Panc1 (cell line): Measurements from ENCODE around the gene GALNT11. TPM values are rescaled to one million over a fixed set of nuclear protein-coding genes. Genes with fewer than 3 reads are reported as not detected.

ENCODE experiments used
- ATAC-seq: fragments of 200-7000 bp; cut with Tn5 transposase; 2 replicates; pipeline ENCODE4 v1.9.1; 2020; ENCODE audit warnings: mild to moderate bottlenecking, moderate library complexity
- BruUV-seq: library from RNA; stranded (reverse); fragments of 400-500 nt; replicated peaks from 2 replicates; lab custom pipeline; 2021; lab: Mats Ljungman, UMichigan
- CTCF ChIA-PET: fragments of 300-600 bp; sonication (Branson Sonifier 250); formaldehyde crosslinking; loops from one replicate; lab custom pipeline; 2022; ENCODE audit warnings: antibody characterized with exemption; lab: Charles Lee
- POLR2A ChIA-PET: fragments of 300-600 bp; sonication (Branson Sonifier 250); formaldehyde crosslinking; loops from one replicate; lab custom pipeline; 2022; ENCODE audit warnings: antibody characterized with exemption; lab: Charles Lee
- DNase-seq: peaks from one replicate; pipeline ENCODE4 v3.0.0-alpha.2; 2010; ENCODE audit warnings: low read depth, low spot score
- H3K27ac ChIP-seq: 2 replicates; pipeline ENCODE4 v1.5.1; 2011; ENCODE audit warnings: mild to moderate bottlenecking, low read length, inconsistent platforms
- H3K27me3 ChIP-seq: fragments of 200-500 bp; sonication (Bioruptor generic); 2 replicates; pipeline ENCODE4 v1.6.0; 2014; ENCODE audit warnings: low read length, inconsistent platforms; ENCODE audit not compliant: control insufficient read depth, insufficient read depth
- H3K36me3 ChIP-seq: fragments of 200-500 bp; sonication (Bioruptor generic); 2 replicates; pipeline ENCODE4 v1.5.1; 2014; ENCODE audit warnings: inconsistent platforms, mild to moderate bottlenecking, low read length, moderate library complexity; ENCODE audit not compliant: control insufficient read depth, insufficient read depth
- H3K4me1 ChIP-seq: 2 replicates; pipeline ENCODE4 v1.5.1; 2011; ENCODE audit warnings: inconsistent platforms, mild to moderate bottlenecking, low read length, moderate library complexity; ENCODE audit not compliant: control insufficient read depth, insufficient read depth
- H3K4me3 ChIP-seq, 2 experiments: 2 replicates each; pipeline ENCODE4 v1.5.1; 2011 to 2012; ENCODE audit warnings: low read depth in 2 of 2, low read length in 2 of 2, mild to moderate bottlenecking in 2 of 2, inconsistent platforms in 1 of 2, moderate library complexity in 1 of 2
- H3K9me3 ChIP-seq: fragments of 200-500 bp; sonication (Bioruptor generic); 2 replicates; pipeline ENCODE4 v1.5.1; 2014; ENCODE audit warnings: low read depth, mild to moderate bottlenecking, inconsistent platforms, low read length, moderate library complexity; ENCODE audit not compliant: control insufficient read depth, insufficient read depth
- POLR2AphosphoS5 ChIP-seq: IDR thresholded peaks from 2 replicates; pipeline ENCODE4 v1.6.1; 2012; ENCODE audit warnings: mild to moderate bottlenecking, low read depth, low read length, moderate library complexity
- SIN3A ChIP-seq: IDR thresholded peaks from 2 replicates; pipeline ENCODE4 v1.6.1; 2012; ENCODE audit warnings: low read depth, mild to moderate bottlenecking, low read length, moderate library complexity, borderline replicate concordance; ENCODE audit not compliant: insufficient read depth
- TCF7L2 ChIP-seq: IDR thresholded peaks from 2 replicates; pipeline ENCODE4 v1.6.1; 2011; ENCODE audit warnings: mild to moderate bottlenecking, low read depth, low read length, inconsistent platforms
- in situ Hi-C: cut with HindIII; loops from 2 replicates; pipeline ENCODE4 v1.10.0; 2016; ENCODE audit warnings: low sequenced_read_pairs, low pct_unique_long_range_greater_than_20kb
- intact Hi-C: fragments of 100-400 bp; cut with micrococcal nuclease; formaldehyde crosslinking; loops from one replicate; pipeline ENCODE4 v1.10.0; 2022; ENCODE audit not compliant: unreplicated experiment
- total RNA-seq: library from RNA; stranded (reverse); gene quantifications from one replicate; pipeline ENCODE4 v1.2.1, GENCODE V29; 2021; ENCODE audit not compliant: unreplicated experiment
- TF ChIP-seq, protein P1 (sequence below), 2 experiments: IDR thresholded peaks; 2 replicates each; pipeline ENCODE4 v1.6.1; 2011 to 2012; ENCODE audit warnings: low read depth in 2 of 2, control low read depth in 1 of 2, low read length in 1 of 2, mild to moderate bottlenecking in 1 of 2, moderate library complexity in 1 of 2; ENCODE audit not compliant: insufficient read depth in 1 of 2
- TF ChIP-seq, protein P2 (sequence below): fragments of 450-650 bp; IDR thresholded peaks from 2 replicates; pipeline ENCODE4 v1.5.1; 2017; ENCODE audit warnings: mild to moderate bottlenecking

Gene GALNT11
- total RNA-seq, 1 experiment from 2014 or later = 48.7 TPM

DNA sequence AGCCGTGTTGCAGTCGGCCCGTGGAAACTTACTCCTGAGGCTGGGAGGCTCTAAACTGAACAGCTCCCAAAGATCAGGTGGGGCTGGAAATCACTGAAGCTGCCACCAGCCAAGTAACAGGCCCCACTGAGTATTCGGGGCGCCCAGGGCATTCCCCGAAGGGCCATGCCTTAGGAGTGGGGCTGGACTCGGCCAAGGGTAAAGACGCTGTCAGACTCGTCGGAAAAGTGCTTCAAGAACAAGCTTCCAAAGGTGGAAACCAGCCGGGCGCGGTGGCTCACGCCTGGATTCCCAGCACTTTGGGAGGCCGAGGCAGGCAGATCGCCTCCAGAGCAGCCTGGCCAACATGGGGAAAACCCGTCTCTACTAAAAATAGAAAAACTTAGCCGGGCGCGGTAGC lies 102.8 kb downstream of the GALNT11 start:
- CTCF ChIA-PET = no interaction called here
- Histone ChIP-seq H3K4me3 (no peak overlapping the region), H3K27ac (no peak overlapping the region), H3K9me3 (no peaks in the 10 kb centered on the region), H3K36me3 (peaks cover 5% of the 10 kb centered on the region; the same call in 1 of the 2 replicates), H3K27me3 (no peaks in the 10 kb centered on the region), H3K4me1 (no peaks in the 10 kb centered on the region)
- DNase-seq (no peak), ATAC-seq (no peak)
- no peak for TF ChIP-seq POLR2AphosphoS5
- TF ChIP-seq, protein P1, sequence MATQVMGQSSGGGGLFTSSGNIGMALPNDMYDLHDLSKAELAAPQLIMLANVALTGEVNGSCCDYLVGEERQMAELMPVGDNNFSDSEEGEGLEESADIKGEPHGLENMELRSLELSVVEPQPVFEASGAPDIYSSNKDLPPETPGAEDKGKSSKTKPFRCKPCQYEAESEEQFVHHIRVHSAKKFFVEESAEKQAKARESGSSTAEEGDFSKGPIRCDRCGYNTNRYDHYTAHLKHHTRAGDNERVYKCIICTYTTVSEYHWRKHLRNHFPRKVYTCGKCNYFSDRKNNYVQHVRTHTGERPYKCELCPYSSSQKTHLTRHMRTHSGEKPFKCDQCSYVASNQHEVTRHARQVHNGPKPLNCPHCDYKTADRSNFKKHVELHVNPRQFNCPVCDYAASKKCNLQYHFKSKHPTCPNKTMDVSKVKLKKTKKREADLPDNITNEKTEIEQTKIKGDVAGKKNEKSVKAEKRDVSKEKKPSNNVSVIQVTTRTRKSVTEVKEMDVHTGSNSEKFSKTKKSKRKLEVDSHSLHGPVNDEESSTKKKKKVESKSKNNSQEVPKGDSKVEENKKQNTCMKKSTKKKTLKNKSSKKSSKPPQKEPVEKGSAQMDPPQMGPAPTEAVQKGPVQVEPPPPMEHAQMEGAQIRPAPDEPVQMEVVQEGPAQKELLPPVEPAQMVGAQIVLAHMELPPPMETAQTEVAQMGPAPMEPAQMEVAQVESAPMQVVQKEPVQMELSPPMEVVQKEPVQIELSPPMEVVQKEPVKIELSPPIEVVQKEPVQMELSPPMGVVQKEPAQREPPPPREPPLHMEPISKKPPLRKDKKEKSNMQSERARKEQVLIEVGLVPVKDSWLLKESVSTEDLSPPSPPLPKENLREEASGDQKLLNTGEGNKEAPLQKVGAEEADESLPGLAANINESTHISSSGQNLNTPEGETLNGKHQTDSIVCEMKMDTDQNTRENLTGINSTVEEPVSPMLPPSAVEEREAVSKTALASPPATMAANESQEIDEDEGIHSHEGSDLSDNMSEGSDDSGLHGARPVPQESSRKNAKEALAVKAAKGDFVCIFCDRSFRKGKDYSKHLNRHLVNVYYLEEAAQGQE (IDR thresholded peaks at IDR 0.05; ENCODE audit: insufficient read depth in 1 of 2, low read depth in 2 of 2, low read length in 1 of 2) = no peak
- TF ChIP-seq, protein P2, sequence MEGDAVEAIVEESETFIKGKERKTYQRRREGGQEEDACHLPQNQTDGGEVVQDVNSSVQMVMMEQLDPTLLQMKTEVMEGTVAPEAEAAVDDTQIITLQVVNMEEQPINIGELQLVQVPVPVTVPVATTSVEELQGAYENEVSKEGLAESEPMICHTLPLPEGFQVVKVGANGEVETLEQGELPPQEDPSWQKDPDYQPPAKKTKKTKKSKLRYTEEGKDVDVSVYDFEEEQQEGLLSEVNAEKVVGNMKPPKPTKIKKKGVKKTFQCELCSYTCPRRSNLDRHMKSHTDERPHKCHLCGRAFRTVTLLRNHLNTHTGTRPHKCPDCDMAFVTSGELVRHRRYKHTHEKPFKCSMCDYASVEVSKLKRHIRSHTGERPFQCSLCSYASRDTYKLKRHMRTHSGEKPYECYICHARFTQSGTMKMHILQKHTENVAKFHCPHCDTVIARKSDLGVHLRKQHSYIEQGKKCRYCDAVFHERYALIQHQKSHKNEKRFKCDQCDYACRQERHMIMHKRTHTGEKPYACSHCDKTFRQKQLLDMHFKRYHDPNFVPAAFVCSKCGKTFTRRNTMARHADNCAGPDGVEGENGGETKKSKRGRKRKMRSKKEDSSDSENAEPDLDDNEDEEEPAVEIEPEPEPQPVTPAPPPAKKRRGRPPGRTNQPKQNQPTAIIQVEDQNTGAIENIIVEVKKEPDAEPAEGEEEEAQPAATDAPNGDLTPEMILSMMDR = no peak
- TF ChIP-seq TCF7L2 = no peak
- no TSS peak for BruUV-seq
- POLR2A ChIA-PET = no interaction called here
- intact Hi-C loops (no loop called here), in situ Hi-C loops (no loop called here)

DNA sequence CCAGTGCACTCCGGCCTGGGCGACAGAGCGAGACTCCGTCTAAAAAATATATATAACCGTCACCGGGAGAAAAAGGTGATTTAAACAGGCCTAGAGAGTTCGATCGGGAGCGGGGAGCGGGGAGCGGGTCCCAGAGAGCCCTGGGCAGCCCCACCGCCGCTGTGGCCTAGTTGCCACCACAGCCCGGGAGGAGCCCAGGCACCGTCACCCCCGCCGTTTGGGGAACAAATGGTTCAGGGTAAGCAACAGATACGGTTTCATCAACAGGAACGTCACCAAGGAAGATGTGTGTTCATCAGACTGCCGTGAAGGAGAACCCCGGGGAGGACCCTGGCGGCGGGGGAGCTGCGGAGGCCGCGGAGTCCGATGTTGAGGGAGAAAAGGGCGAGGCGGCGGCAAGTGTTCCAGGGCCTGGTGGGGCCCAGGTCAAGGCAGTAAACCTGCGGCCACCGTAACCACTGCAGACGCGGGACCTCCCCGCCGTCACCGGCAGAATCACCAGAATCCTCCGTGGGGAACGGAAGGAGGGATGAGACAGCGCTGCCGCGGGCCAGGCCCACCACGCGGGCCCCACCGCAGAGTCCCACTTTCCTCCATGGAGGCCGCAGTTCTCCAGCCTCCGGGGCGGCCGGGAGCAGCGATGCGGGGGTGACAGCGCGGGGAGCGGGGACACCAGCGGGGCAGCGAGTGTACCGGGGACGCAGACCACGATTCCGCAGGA lies 103.4 kb downstream of the GALNT11 start:
- no peak for ATAC-seq
- Histone ChIP-seq H3K36me3 (peaks cover 3% of the 10 kb centered on the region; the same call in 1 of the 2 replicates), H3K4me1 (no peaks in the 10 kb centered on the region), H3K27me3 (no peaks in the 10 kb centered on the region), H3K9me3 (no peaks in the 10 kb centered on the region), H3K27ac (no peak overlapping the region), H3K4me3 (no peak overlapping the region)
- BruUV-seq = no TSS peak
- in situ Hi-C loops = no loop called here
- ChIA-PET CTCF (no interaction called here), POLR2A (no interaction called here)
- TF ChIP-seq POLR2AphosphoS5 (no peak), TCF7L2 (no peak), SIN3A (no peak)
- TF ChIP-seq, protein P1 (IDR thresholded peaks at IDR 0.05; ENCODE audit: insufficient read depth in 1 of 2, low read depth in 2 of 2, low read length in 1 of 2) = no peak
- TF ChIP-seq, protein P2 = no peak
- DNase-seq = no peak
- intact Hi-C loops = no loop called here
